ENCODE measurements around the gene TMTC1. TPM values are rescaled to one million over a fixed set of nuclear protein-coding genes. Genes with fewer than 3 reads are reported as not detected.
"Not testable (repeated sequence)": the region's sequence is repeated elsewhere in the genome, so short reads cannot be mapped to it uniquely, and the experiment has no call there.

The TMTC1 gene
- total RNA-seq, 2 donors from 2014 or later = 49.0 to 49.5 TPM

- no peak for DNase-seq
- intact Hi-C loops (cut with DNase I) = no loop called here
- no peak for ATAC-seq
Observed at GRCh38 chr12:29650371-29650770, 133.4 kb downstream of the TMTC1 start.

- intact Hi-C loops (cut with DNase I) = no loop called here
- no peak for ATAC-seq
- no peak for DNase-seq
Observed at GRCh38 chr12:29649722-29650121, 134.0 kb downstream of the TMTC1 start.

- intact Hi-C loops (cut with DNase I) = no loop called here
- no peak for DNase-seq
- ATAC-seq = no peak
Observed at GRCh38 chr12:29644536-29645162, 139.1 kb downstream of the TMTC1 start.

GRCh38 chr12:29640589-29641345 lies 143.0 kb downstream of the TMTC1 start:
- ATAC-seq (peak; percentile 59 to 85), DNase-seq (peak; percentile 24)
- intact Hi-C loops (cut with DNase I) = no loop called here

- DNase-seq = no peak
- intact Hi-C loops (cut with DNase I) = no loop called here
- ATAC-seq = peak; percentile 24 to 73
Observed at GRCh38 chr12:29639893-29640495, 143.7 kb downstream of the TMTC1 start.

- no peak for DNase-seq
- ATAC-seq = no peak
- intact Hi-C loops (cut with DNase I) = no loop called here
Observed at GRCh38 chr12:29638528-29638927, 145.2 kb downstream of the TMTC1 start.

GRCh38 chr12:29634057-29634456 lies 149.7 kb downstream of the TMTC1 start:
- intact Hi-C loops (cut with DNase I) = no loop called here
- DNase-seq (no peak), ATAC-seq (no peak)

GRCh38 chr12:29630164-29630563 lies 153.6 kb downstream of the TMTC1 start:
- intact Hi-C loops (cut with DNase I); ATAC-seq; DNase-seq: not testable (repeated sequence)

GRCh38 chr12:29627221-29627620 lies 156.5 kb downstream of the TMTC1 start:
- DNase-seq = no peak
- intact Hi-C loops (cut with DNase I) = no loop called here
- ATAC-seq = no peak

- intact Hi-C loops (cut with DNase I) = no loop called here
- no peak for DNase-seq
- ATAC-seq = peak; percentile 23 to 38
Observed at GRCh38 chr12:29625359-29625953, 158.3 kb downstream of the TMTC1 start.

GRCh38 chr12:29622251-29622650 lies 161.5 kb downstream of the TMTC1 start:
- no peak for DNase-seq
- intact Hi-C loops (cut with DNase I) = no loop called here
- ATAC-seq = no peak

GRCh38 chr12:29620030-29620429 lies 163.7 kb downstream of the TMTC1 start:
- DNase-seq (no peak), ATAC-seq (no peak)
- intact Hi-C loops (cut with DNase I) = no loop called here

- intact Hi-C loops (cut with DNase I) = no loop called here
- DNase-seq (no peak), ATAC-seq (no peak)
Observed at GRCh38 chr12:29617407-29617803, 166.3 kb downstream of the TMTC1 start.

- ATAC-seq = peak in 1 of 2 donors; percentile 88
- no peak for DNase-seq
- intact Hi-C loops (cut with DNase I) = no loop called here
Observed at GRCh38 chr12:29616664-29617406, 166.9 kb downstream of the TMTC1 start.

- peak in 1 of 2 donors; percentile 28 for ATAC-seq
- no peak for DNase-seq
- intact Hi-C loops (cut with DNase I) = no loop called here
Observed at GRCh38 chr12:29614694-29615325, 168.9 kb downstream of the TMTC1 start.

- intact Hi-C loops (cut with DNase I) = no loop called here
- ATAC-seq (no peak), DNase-seq (no peak)
Observed at GRCh38 chr12:29612912-29613311, 170.8 kb downstream of the TMTC1 start.

- DNase-seq = no peak
- intact Hi-C loops (cut with DNase I) = no loop called here
- peak; percentile 60 to 73 for ATAC-seq
Observed at GRCh38 chr12:29611906-29612305, 171.8 kb downstream of the TMTC1 start.

GRCh38 chr12:29610473-29611170 lies 173.1 kb downstream of the TMTC1 start:
- peak; percentile 37 to 56 for ATAC-seq
- intact Hi-C loops (cut with DNase I) = no loop called here
- no peak for DNase-seq
